RPMI7951 (cell line): ENCODE measurements around the gene ICE2. TPM values are rescaled to one million over a fixed set of nuclear protein-coding genes. Genes with fewer than 3 reads are reported as not detected.

Source experiments
- DNase-seq: peaks from one replicate; pipeline ENCODE4 v3.0.0-alpha.2; 2012; ENCODE audit warnings: low read depth
- total RNA-seq: library from RNA; depleted of rRNA; stranded (reverse); fragments of >200 nt; shearing (Covaris generic); gene quantifications from 2 replicates; pipeline ENCODE4 v1.2.3, GENCODE V29; 2014

ICE2 gene
- total RNA-seq, 1 experiment from 2014 or later: 32.2 TPM

DNA sequence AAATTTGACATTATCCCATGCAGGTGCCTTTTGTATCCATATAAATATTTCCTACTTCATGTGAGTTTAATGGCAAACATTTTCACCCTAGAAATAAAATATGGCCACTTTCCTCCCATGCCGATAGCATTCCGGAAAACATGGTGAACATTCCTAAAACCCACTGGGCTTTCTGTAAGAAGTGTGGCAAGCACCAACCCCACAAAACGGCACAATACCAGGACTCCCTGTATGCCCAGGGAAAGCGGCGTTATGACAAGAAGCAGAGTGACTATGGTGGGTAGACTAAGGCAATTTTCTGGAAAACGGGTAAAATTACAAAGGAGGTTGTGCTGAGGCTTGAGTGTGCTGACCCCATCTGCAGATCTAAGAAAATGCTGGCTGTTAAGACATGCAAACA lies 88.7 kb downstream of the ICE2 start:
- DNase-seq: no peak

- DNase-seq: no peak
These were observed 89.5 kb downstream of the ICE2 start for GRCh38 chr15:60389261-60390077.

DNA sequence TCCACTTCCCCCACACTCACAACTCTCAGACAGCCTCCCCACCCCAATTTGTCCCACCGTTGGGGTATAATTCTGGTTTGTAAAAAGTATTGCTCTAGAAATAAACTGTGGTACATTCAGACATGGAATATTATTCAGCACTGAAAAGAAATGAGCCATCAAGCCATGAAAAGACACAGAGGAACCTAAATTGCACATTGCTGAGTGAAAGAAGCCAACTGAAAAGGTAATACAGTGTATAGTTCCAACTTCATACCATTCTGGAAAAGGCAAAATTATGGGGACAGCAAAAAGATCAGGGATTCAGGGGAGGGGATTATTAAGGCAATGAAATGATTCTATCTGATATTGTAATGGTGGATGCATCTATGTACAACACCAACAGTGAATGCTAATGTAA lies 91.6 kb downstream of the ICE2 start:
- DNase-seq: no peak

DNA sequence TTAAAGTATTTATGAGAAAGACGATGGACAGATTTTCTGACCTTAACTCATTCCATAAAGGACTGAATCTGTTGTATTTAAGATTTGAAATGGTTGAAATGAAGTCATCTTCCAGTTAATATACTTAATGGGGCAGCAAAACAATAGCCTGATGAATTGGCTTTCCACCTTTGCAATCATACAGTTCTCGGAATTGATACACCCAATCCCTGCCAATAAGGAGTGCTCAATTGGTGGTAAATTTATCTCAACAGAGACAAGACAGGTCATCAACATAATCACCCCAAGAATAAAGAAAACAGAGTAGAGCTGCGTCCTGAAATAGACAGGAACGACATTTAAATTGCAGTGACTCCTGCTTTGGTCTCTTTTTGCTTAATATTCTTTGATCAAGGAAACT lies 92.3 kb downstream of the ICE2 start:
- DNase-seq: no peak

GRCh38 chr15:60385620-60386552 lies 93.1 kb downstream of the ICE2 start:
- no peak for DNase-seq

GRCh38 chr15:60384526-60385126 lies 94.3 kb downstream of the ICE2 start:
- DNase-seq: no peak

DNA sequence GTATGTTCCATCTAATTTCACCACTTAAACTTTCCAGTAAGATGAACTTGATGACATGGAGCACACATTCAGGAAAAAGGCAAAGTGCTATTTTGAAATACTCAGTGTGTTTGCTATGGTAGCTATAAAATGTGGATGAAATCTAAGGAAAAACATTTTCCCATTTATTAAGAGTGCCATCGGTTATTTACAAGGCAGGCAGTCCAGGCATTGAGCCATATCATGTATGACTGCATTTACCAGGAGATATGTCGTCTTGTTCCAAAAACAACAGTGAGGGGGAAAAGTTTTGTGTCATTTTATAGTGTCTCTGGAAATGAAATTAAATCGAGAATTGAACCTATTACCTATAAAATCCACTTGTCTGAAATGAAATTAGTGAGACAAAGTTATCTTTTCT lies 94.9 kb downstream of the ICE2 start:
- DNase-seq: no peak

- no peak for DNase-seq
These were observed 95.9 kb downstream of the ICE2 start for GRCh38 chr15:60382773-60383674.

- peak; percentile 69 for DNase-seq
These were observed 97.7 kb downstream of the ICE2 start for GRCh38 chr15:60381148-60381788.

GRCh38 chr15:60379525-60380274 lies 99.2 kb downstream of the ICE2 start:
- peak; percentile 100 for DNase-seq

DNA sequence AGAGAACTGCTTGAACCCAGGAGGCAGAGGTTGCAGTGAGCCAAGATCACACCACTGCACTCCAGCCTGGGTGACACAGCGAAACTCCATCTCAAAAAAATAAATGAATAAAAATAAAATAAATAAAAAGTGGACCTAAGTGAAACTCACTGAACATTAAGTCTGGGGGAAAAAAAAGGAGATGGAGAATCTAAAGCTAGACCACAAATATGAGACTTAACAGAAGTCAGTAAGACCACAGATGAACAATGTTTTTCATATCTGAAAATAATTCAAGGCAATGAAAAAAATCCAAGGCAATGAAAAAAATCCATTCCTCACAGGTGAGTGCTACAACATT lies 99.8 kb downstream of the ICE2 start:
- DNase-seq: no peak

DNA sequence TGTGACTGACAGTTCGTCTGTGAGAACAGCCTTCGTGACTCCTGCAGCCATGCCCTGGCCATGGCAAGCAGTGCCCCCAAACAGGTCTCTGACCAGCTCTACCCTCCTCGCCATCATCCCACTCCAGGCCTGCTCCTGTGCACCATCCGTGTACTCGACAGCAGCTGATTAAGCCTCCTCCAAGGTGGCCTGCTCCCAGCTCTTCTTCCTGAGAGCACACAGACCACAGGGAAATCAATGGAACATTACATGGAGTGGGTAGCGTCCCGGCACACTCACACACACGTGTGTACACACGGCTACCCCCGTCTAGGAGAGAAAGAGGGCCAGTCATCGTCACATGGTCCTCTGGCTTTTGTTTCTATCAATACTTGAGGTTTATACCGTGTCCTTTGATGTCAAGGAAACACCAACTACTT lies 102.3 kb downstream of the ICE2 start:
- no peak for DNase-seq

GRCh38 chr15:60375306-60375705 lies 103.6 kb downstream of the ICE2 start:
- DNase-seq: peak; percentile 52

DNA sequence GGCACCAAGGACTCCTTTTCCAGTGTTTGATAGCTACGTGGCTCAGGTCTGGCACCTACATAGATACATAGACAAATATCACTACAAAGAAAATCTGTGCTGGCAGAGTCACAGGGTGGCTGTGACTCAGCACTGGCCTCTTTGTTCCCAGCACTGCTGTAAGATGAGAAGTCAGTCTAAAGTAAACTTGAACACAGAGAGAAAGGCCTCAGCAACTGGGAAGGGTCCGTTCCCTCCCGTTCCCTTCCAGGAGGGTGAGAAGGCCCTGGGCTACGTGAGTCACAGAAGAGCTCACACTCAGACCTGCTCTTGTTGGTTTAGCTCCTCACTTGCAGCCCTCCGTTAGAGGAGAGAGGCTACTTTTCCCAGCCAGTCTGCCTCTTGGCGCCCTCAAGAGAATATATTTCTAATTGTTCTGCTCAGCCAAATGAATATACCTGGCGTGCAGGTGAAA lies 104.3 kb downstream of the ICE2 start:
- DNase-seq: peak; percentile 100

- DNase-seq: no peak
These were observed 104.7 kb downstream of the ICE2 start for GRCh38 chr15:60374209-60374608.

DNA sequence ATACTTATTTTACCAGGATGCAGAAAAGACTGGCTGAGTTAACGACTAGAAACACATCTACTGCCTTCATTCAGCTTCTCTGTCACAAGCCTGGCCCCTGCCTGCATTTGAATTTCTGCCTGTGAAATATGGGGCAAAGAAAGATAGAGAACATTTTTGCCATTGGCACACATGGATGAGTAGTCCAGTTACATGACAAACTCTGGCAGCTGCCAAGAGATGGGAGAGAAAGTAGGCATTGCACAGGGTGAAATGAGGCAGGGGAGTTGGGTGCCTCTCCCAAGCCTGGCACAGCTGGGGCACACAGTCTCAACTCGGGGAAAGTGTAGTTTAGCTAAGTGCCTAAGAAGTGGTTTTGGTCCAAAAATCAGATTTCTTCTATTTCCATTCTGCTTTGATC lies 105.2 kb downstream of the ICE2 start:
- no peak for DNase-seq

DNA sequence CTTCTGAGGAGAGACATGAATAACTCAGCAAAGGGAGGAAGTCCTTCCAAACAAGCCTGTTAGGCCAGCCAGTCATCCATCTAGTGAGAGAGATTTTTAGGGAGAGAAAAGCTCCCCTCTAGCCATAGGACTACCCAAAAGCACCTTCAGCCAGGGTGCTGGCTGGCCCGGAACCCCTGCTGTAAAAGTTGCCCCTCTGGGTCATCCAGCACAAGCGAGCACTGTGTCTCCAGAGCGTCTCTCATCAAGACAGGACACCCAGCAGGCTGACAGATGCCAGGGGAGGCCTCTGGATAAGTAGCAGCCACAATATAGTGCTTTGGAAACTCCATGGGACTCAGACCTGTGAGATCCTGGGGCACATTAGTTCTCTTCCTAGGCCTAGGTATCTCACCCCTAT lies 105.6 kb downstream of the ICE2 start:
- no peak for DNase-seq

GRCh38 chr15:60372756-60373155 lies 106.2 kb downstream of the ICE2 start:
- no peak for DNase-seq

- DNase-seq: no peak
These were observed 106.7 kb downstream of the ICE2 start for GRCh38 chr15:60372227-60372626.
